HG02571 (cell line): Measurements from ENCODE around the gene ELP2.

Source experiments
- ATAC-seq: cut with Tn5 transposase; IDR thresholded peaks from one replicate; pipeline ENCODE4 v1.9.1; 2021; ENCODE audit warnings: mild to moderate bottlenecking, moderate library complexity; ENCODE audit not compliant: unreplicated experiment

Gene ELP2

GRCh38 chr18:36212301-36213171, 82.8 kb downstream of the ELP2 start:
- no peak for ATAC-seq

GRCh38 chr18:36214811-36215210, 85.1 kb downstream of the ELP2 start:
- no peak for ATAC-seq

GRCh38 chr18:36215577-36215976, 85.9 kb downstream of the ELP2 start:
- ATAC-seq: no peak

GRCh38 chr18:36217348-36217747, 87.6 kb downstream of the ELP2 start:
- no peak for ATAC-seq

GRCh38 chr18:36229188-36229587, 99.5 kb downstream of the ELP2 start:
- no peak for ATAC-seq
